ENCODE results near the gene SLC2A6.

SLC2A6 gene

DNA sequence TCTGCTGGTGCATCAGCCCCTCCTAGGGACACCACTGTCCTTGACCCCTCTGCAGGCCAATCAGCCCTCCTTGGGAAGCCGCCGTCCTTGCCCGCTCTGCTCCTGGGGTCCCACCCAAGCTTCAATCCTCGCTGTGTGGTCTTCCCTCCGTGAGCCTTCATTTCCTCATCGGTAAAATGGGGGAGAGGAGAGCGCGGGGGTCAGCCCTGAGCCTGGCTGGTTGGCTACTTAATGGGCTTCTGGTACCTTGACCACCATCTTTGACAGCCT lies 12.7 kb upstream of the SLC2A6 start:
- TF ChIP-seq CTCF (IDR thresholded peaks at IDR 0.05; ENCODE audit: insufficient read depth, low read length, poor library complexity, severe bottlenecking), result no peak
- no peaks in the 10 kb centered on the region; the same call in 1 of the 2 replicates for H3K27me3 ChIP-seq (replicated peaks; ENCODE audit: control insufficient read depth, insufficient read depth, low read length)
- DNase-seq (ENCODE audit: extremely low read depth, insufficient read length), result no peak
- no peak overlapping the region for H3K4me3 ChIP-seq (replicated peaks; ENCODE audit: low read depth, low read length)
- H3K36me3 ChIP-seq (ENCODE audit: control insufficient read depth, insufficient read depth, low read length), result no peaks in the 10 kb centered on the region

DNA sequence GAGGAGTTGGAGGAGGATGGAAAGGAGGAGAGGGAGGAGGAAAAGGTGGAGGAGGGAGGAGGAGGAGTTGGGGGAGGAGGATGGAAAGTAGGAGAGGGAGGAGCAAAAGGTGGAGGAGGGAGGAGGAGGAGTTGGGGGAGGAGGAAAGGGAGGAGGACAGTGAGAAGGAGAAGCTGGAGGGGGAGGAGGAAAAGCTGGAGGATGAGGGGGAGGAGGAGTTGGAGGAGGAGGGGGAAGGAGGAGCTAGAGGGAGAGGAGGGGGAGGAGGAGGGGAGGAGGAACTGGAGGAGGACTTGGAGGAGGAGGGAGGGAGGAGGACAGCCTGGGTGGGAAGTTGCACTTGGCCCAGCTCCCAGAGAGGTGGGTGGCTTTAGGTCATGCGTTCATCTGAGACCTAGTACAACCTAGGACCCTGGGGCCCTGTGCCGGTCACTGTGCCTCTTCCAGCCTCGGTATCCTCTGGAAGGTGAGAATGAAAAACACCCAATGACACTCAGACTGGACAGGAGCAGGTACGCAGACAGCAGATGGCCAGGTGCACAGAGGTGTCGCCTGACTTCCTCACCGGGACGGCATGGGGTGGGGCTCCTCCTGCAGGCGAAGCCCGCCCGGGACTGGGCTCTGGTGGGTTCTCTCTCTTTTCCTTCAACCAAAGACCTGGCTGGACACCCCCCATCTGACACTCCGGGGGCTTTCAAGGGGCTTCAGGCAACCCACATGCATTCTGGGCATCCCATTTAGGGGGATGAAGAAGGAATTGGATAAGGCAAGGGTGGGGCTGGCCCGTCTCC lies 12.2 kb upstream of the SLC2A6 start:
- H3K36me3 ChIP-seq (ENCODE audit: control insufficient read depth, insufficient read depth, low read length), result no peaks in the 10 kb centered on the region
- no peak overlapping the region for H3K4me3 ChIP-seq (replicated peaks; ENCODE audit: low read depth, low read length)
- H3K27me3 ChIP-seq (replicated peaks; ENCODE audit: control insufficient read depth, insufficient read depth, low read length), result no peaks in the 10 kb centered on the region; the same call in 1 of the 2 replicates
- TF ChIP-seq CTCF (IDR thresholded peaks at IDR 0.05; ENCODE audit: insufficient read depth, low read length, poor library complexity, severe bottlenecking), result no peak
- no peak for DNase-seq (ENCODE audit: extremely low read depth, insufficient read length)

DNA sequence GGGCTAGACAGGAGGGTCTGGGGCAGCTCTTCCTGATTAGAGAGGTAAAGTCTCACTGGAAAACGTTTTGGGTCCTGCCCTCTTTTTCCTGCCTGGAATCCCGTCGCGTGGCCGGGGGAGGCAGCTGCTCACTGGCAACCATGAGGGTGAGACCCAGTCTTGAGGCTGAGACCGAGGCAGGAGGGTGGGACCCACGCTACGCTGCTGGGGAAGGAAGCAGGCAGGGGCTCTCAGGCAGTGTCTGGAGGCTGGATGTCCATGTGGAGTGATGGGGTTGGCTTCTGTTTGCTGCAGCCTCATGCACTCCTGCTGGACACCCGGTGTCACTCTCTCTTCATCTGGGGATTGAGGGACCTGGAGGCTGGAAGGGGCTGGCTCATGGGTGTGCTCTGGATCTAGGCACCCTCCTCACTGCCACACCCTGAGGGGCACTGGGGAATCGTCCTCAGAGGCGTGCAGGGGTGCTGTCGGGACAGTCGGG lies 11.3 kb upstream of the SLC2A6 start:
- no peak for DNase-seq (ENCODE audit: extremely low read depth, insufficient read length)
- TF ChIP-seq CTCF (IDR thresholded peaks at IDR 0.05; ENCODE audit: insufficient read depth, low read length, poor library complexity, severe bottlenecking), result no peak
- Histone ChIP-seq H3K36me3 (ENCODE audit: control insufficient read depth, insufficient read depth, low read length) (no peaks in the 10 kb centered on the region), H3K27me3 (replicated peaks; ENCODE audit: control insufficient read depth, insufficient read depth, low read length) (no peaks in the 10 kb centered on the region; the same call in 1 of the 2 replicates), H3K4me3 (replicated peaks; ENCODE audit: low read depth, low read length) (no peak overlapping the region)

DNA sequence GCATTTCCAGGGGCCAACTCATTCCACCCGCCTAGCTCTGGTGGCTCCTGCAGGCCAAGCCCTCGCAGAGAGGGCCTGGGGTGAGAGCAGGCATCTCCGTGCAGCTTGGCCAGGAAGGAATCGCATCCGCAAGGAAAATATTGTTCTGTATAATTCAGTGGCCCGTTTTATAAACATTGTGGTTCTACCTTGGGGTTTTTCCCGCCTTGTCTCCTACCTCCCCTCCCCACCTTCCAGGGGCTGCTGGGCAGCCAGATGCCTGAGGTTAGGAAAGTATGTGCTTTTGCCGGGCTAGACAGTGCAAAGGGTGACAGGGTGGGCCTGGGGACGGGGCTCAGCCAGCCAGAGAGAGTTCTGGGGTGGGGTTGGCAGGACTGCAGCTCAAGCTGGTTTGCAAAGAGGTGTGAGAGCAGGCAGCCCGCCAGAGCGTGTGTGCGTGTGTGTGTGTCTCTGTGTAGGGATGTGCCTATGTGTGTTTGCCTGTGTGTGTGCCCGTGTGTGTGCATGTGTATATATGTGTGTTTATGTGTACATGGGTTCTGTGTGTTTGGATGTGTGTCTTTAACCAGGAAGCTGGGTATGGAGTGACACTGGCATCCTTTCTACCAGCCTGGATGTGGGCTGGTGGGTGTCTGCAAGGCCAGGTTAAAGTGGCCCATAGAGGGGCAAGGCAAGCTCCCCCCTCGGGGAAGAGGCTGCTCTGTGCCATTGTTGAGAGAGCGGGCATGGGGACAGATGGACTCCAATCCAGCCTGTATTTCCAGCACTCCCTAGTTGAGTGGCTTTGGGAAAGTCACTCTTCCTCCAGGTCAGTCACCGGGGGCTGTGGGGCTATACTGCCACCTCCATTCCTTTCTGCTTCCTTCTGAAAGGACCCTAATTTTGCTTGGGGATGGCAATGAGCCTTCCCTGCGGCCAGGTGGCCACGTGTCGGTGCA lies 10.6 kb upstream of the SLC2A6 start:
- H3K4me3 ChIP-seq (replicated peaks; ENCODE audit: low read depth, low read length), result no peak overlapping the region
- TF ChIP-seq CTCF (IDR thresholded peaks at IDR 0.05; ENCODE audit: insufficient read depth, low read length, poor library complexity, severe bottlenecking), result no peak
- no peaks in the 10 kb centered on the region; the same call in 1 of the 2 replicates for H3K27me3 ChIP-seq (replicated peaks; ENCODE audit: control insufficient read depth, insufficient read depth, low read length)
- H3K36me3 ChIP-seq (ENCODE audit: control insufficient read depth, insufficient read depth, low read length), result no peaks in the 10 kb centered on the region
- no peak for DNase-seq (ENCODE audit: extremely low read depth, insufficient read length)

- no peak overlapping the region for H3K4me3 ChIP-seq (replicated peaks; ENCODE audit: low read depth, low read length)
- no peaks in the 10 kb centered on the region for H3K36me3 ChIP-seq (ENCODE audit: control insufficient read depth, insufficient read depth, low read length)
- DNase-seq (ENCODE audit: extremely low read depth, insufficient read length), result no peak
- H3K27me3 ChIP-seq (replicated peaks; ENCODE audit: control insufficient read depth, insufficient read depth, low read length), result no peaks in the 10 kb centered on the region; the same call in 1 of the 2 replicates
- no peak for TF ChIP-seq CTCF (IDR thresholded peaks at IDR 0.05; ENCODE audit: insufficient read depth, low read length, poor library complexity, severe bottlenecking)
Observed at GRCh38 chr9:133488686-133489252, 9.9 kb upstream of the SLC2A6 start.
